ENCODE measurements around the gene SLC35B2.

The SLC35B2 gene

GRCh38 chr6:44285552-44286284 is 28.4 kb upstream of the SLC35B2 start:
- no peak for DNase-seq (ENCODE audit: low read depth)

- DNase-seq (ENCODE audit: low read depth), result no peak
These were observed 27.5 kb upstream of the SLC35B2 start for GRCh38 chr6:44284867-44285266.

- no peak for DNase-seq (ENCODE audit: low read depth)
These were observed 26.8 kb upstream of the SLC35B2 start for GRCh38 chr6:44284121-44284520.

- no peak for DNase-seq (ENCODE audit: low read depth)
These were observed 21.7 kb upstream of the SLC35B2 start for GRCh38 chr6:44278774-44279697.

- no peak for DNase-seq (ENCODE audit: low read depth)
These were observed 21.0 kb upstream of the SLC35B2 start for GRCh38 chr6:44278315-44278714.

GRCh38 chr6:44277763-44278162 is 20.4 kb upstream of the SLC35B2 start:
- no peak for DNase-seq (ENCODE audit: low read depth)

- no peak for DNase-seq (ENCODE audit: low read depth)
These were observed 19.6 kb upstream of the SLC35B2 start for GRCh38 chr6:44276667-44277640.

- no peak for DNase-seq (ENCODE audit: low read depth)
These were observed 18.7 kb upstream of the SLC35B2 start for GRCh38 chr6:44275749-44276648.

- no peak for DNase-seq (ENCODE audit: low read depth)
These were observed 18.0 kb upstream of the SLC35B2 start for GRCh38 chr6:44275271-44275748.

- DNase-seq (ENCODE audit: low read depth), result no peak
These were observed 16.3 kb upstream of the SLC35B2 start for GRCh38 chr6:44273617-44274016.

GRCh38 chr6:44272999-44273566 is 15.8 kb upstream of the SLC35B2 start:
- DNase-seq (ENCODE audit: low read depth), result no peak

- DNase-seq (ENCODE audit: low read depth), result no peak
These were observed 15.2 kb upstream of the SLC35B2 start for GRCh38 chr6:44272529-44272928.

- DNase-seq (ENCODE audit: low read depth), result no peak
These were observed 14.6 kb upstream of the SLC35B2 start for GRCh38 chr6:44271914-44272313.

GRCh38 chr6:44271406-44271723 is 14.0 kb upstream of the SLC35B2 start:
- DNase-seq (ENCODE audit: low read depth), result no peak

GRCh38 chr6:44270526-44271405 is 13.4 kb upstream of the SLC35B2 start:
- DNase-seq (ENCODE audit: low read depth), result no peak

- no peak for DNase-seq (ENCODE audit: low read depth)
These were observed 12.7 kb upstream of the SLC35B2 start, which contains the start of gene TMEM151B for GRCh38 chr6:44269921-44270525. TMEM151B (plus strand) TSS chr6:44270450; CDS start chr6:44270743, 293 bp downstream.

- DNase-seq (ENCODE audit: low read depth), result no peak
These were observed 12.0 kb upstream of the SLC35B2 start for GRCh38 chr6:44269178-44269920.

GRCh38 chr6:44268095-44268628 is 10.8 kb upstream of the SLC35B2 start:
- DNase-seq (ENCODE audit: low read depth), result peak; percentile 51

All from activated T-cell treated with anti-CD3 and anti-CD28 coated beads for 48 hours (primary cell).